Measurements from ENCODE around the gene MPL.

The MPL gene

DNA sequence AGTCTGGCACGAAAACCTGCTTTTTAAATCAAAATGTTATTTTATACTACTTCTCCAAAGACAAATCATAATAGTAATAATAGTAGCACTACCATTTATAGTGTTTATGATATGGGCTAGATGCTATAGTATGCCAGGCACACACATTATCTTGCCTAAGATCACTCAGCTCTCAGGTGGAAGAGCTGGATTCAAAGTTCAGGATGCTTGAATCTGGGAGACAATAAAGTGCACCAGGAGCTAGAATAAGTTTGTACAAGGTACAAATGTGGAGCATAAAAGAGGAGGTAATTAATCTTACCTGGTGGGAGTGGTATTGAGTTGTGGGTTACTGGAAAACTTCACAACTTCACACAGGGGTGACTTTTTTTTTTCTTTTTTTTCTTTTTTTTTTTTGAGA, 40.2 kb downstream of the MPL start:
- peaks cover 1% of the 10 kb centered on the region; the same call in 1 of the 2 replicates for H3K4me1 ChIP-seq (ENCODE audit: control insufficient read depth, insufficient read depth, low read length)
- no peak overlapping the region for H3K27ac ChIP-seq (ENCODE audit: low read length)
- H3K4me3 ChIP-seq (ENCODE audit: low read length), result no peak overlapping the region
- no peaks in the 10 kb centered on the region for H3K27me3 ChIP-seq (ENCODE audit: control insufficient read depth, insufficient read depth, low read length)
- no peak for DNase-seq (ENCODE audit: low read depth, low spot score)
- no peaks in the 10 kb centered on the region for H3K9me3 ChIP-seq (ENCODE audit: control insufficient read depth, insufficient read depth, low read length)
- WGBS (ENCODE audit: insufficient coverage, insufficient read length), result no CpG with 5 or more reads among the region's 1 CpG
- no peaks in the 10 kb centered on the region for H3K36me3 ChIP-seq (ENCODE audit: control insufficient read depth, insufficient read depth, low read length)

DNA sequence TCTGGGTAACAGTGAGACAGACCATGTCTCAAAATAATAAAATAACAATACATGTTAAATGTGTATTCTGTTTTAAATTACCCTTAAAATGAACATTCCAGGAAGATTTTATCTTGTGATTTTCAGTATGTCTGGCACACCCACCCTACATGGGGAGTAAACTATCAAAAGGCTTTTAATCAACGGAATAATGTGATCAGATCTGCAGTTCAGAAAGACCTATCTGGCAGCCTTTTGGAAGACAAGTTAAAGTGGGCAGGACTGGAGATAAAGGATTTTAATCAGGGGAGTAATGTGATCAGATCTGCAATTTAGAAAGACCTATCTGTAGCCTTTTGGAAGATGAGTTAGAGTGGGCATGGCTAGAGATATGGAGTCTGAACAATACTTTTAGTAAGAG, 41.9 kb downstream of the MPL start:
- WGBS (ENCODE audit: insufficient coverage, insufficient read length), result no CpG with 5 or more reads among the region's 1 CpG
- no peak for DNase-seq (ENCODE audit: low read depth, low spot score)
- no peak overlapping the region for H3K4me3 ChIP-seq (ENCODE audit: low read length)
- no peak overlapping the region for H3K27ac ChIP-seq (ENCODE audit: low read length)
- peaks cover 3% of the 10 kb centered on the region; the same call in 1 of the 2 replicates for H3K36me3 ChIP-seq (ENCODE audit: control insufficient read depth, insufficient read depth, low read length)
- H3K27me3 ChIP-seq (ENCODE audit: control insufficient read depth, insufficient read depth, low read length), result no peaks in the 10 kb centered on the region
- H3K9me3 ChIP-seq (ENCODE audit: control insufficient read depth, insufficient read depth, low read length), result no peaks in the 10 kb centered on the region
- peaks cover 1% of the 10 kb centered on the region; the same call in 1 of the 2 replicates for H3K4me1 ChIP-seq (ENCODE audit: control insufficient read depth, insufficient read depth, low read length)

DNA sequence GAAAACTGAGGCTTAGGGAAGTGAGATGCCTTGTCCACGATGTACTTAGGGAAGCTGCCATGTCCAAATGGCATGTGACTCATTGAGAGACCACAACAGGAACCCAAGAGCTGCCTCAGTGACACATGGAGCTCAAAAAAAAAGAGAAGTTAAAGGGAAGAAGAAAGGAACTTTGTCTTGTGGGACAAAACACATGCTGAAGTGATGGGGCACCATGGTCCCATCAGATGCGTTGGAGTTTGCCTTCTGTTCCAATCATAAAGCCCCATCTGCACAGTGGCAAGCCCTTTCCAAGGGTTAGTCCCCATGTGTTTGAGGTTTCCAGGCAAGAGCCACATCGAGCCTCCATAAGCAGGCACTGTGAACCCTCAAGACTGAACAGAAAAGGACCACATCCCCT, 44.0 kb downstream of the MPL start:
- H3K27me3 ChIP-seq (ENCODE audit: control insufficient read depth, insufficient read depth, low read length), result no peaks in the 10 kb centered on the region
- H3K9me3 ChIP-seq (ENCODE audit: control insufficient read depth, insufficient read depth, low read length), result no peaks in the 10 kb centered on the region
- H3K4me3 ChIP-seq (ENCODE audit: low read length), result no peak overlapping the region
- no peak for DNase-seq (ENCODE audit: low read depth, low spot score)
- H3K27ac ChIP-seq (ENCODE audit: low read length), result no peak overlapping the region
- peaks cover 1% of the 10 kb centered on the region; the same call in 1 of the 2 replicates for H3K4me1 ChIP-seq (ENCODE audit: control insufficient read depth, insufficient read depth, low read length)
- H3K36me3 ChIP-seq (ENCODE audit: control insufficient read depth, insufficient read depth, low read length), result peaks cover 18% of the 10 kb centered on the region; the same call in 1 of the 2 replicates
- WGBS (ENCODE audit: insufficient coverage, insufficient read length), result no CpG with 5 or more reads among the region's 3 CpGs

DNA sequence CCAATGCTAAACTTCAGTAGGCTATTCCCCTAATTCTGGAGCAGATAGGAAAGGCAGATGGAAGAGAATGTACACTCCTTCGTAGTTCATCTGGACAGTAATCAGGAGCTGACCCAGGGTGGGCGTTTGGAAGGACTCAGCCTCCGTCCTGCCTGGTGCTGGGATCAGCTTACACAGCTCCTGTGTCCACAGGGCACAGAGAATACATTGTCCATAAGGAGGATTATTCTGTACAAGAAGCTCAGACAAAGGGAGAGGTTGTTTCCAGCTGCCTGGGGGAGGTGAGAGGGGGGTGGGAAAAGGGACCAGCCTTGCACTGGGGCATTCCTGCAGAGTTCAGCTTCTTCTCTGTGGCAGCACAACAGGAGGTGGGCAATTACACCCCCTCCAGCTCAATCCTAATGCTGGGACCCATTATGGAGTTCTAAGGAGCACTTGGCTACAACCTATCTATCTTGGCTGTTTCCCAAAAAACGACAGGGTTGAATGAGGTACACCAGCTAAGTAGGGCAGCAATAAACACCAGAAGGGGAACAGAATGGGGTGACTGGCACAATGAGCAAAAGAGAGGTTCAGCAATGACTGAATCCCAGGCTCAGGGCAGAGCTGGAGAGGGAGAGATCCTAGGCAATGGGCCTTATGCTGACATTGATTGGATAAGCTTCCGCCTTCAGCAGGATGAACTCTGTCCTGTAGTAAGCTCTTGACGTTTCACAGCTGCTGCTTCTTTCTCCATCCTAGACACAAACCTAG, 44.6 kb downstream of the MPL start:
- no peaks in the 10 kb centered on the region for H3K27me3 ChIP-seq (ENCODE audit: control insufficient read depth, insufficient read depth, low read length)
- WGBS (ENCODE audit: insufficient coverage, insufficient read length), result no CpG with 5 or more reads among the region's 6 CpGs
- no peak overlapping the region for H3K4me3 ChIP-seq (ENCODE audit: low read length)
- H3K9me3 ChIP-seq (ENCODE audit: control insufficient read depth, insufficient read depth, low read length), result no peaks in the 10 kb centered on the region
- peaks cover 1% of the 10 kb centered on the region; the same call in 1 of the 2 replicates for H3K4me1 ChIP-seq (ENCODE audit: control insufficient read depth, insufficient read depth, low read length)
- no peak for DNase-seq (ENCODE audit: low read depth, low spot score)
- peaks cover 20% of the 10 kb centered on the region; the same call in 1 of the 2 replicates for H3K36me3 ChIP-seq (ENCODE audit: control insufficient read depth, insufficient read depth, low read length)
- H3K27ac ChIP-seq (ENCODE audit: low read length), result no peak overlapping the region

DNA sequence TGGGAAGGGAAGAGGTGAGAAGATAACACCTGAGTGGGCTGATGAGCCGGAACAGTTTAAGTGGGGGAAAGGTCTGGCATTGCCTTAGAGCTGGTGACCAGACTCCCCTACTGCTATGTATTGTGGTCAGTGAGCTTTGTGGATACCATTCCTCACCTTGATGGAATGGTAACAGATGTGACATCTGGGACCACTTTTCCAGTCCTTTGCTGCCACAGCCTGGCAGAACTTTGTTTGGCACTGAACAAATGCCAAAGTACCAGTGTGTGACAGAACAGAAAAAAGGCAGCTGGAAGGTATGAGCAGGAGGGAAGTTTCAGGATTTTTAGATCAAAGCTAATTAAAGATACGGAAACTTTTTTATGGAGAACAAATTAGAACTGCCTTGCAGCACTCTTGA, 45.8 kb downstream of the MPL start:
- WGBS (ENCODE audit: insufficient coverage, insufficient read length), result no CpG with 5 or more reads among the region's 2 CpGs
- DNase-seq (ENCODE audit: low read depth, low spot score), result no peak
- Histone ChIP-seq H3K36me3 (ENCODE audit: control insufficient read depth, insufficient read depth, low read length) (peaks cover 20% of the 10 kb centered on the region; the same call in 1 of the 2 replicates), H3K27ac (ENCODE audit: low read length) (no peak overlapping the region), H3K9me3 (ENCODE audit: control insufficient read depth, insufficient read depth, low read length) (no peaks in the 10 kb centered on the region), H3K27me3 (ENCODE audit: control insufficient read depth, insufficient read depth, low read length) (no peaks in the 10 kb centered on the region), H3K4me1 (ENCODE audit: control insufficient read depth, insufficient read depth, low read length) (no peaks in the 10 kb centered on the region; the same call in 1 of the 2 replicates), H3K4me3 (ENCODE audit: low read length) (no peak overlapping the region)

DNA sequence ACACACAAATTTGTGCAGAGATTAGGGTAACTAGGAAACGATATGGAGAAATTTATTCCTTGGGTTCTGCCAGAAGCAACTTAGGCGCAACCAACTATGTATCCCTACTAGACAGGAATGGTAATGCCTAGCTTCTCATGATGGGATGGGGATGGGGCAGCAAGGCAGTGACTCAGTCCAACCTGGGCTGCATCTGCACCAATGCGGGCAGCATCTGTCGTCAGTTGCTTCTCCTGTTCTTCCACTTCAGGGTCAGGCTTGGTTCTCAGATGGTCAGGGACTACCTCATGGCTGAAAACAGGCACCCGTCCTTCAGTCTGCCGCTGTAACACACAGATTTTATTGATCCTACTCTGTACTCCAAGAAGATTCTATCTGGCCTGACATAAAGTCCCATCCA, 49.1 kb downstream of the MPL start:
- DNase-seq (ENCODE audit: low read depth, low spot score), result no peak
- no peaks in the 10 kb centered on the region for H3K27me3 ChIP-seq (ENCODE audit: control insufficient read depth, insufficient read depth, low read length)
- H3K4me3 ChIP-seq (ENCODE audit: low read length), result no peak overlapping the region
- no peaks in the 10 kb centered on the region for H3K9me3 ChIP-seq (ENCODE audit: control insufficient read depth, insufficient read depth, low read length)
- peaks cover 20% of the 10 kb centered on the region; the same call in 1 of the 2 replicates for H3K36me3 ChIP-seq (ENCODE audit: control insufficient read depth, insufficient read depth, low read length)
- WGBS (ENCODE audit: insufficient coverage, insufficient read length), result no CpG with 5 or more reads among the region's 6 CpGs
- H3K4me1 ChIP-seq (ENCODE audit: control insufficient read depth, insufficient read depth, low read length), result no peaks in the 10 kb centered on the region
- H3K27ac ChIP-seq (ENCODE audit: low read length), result no peak overlapping the region

DNA sequence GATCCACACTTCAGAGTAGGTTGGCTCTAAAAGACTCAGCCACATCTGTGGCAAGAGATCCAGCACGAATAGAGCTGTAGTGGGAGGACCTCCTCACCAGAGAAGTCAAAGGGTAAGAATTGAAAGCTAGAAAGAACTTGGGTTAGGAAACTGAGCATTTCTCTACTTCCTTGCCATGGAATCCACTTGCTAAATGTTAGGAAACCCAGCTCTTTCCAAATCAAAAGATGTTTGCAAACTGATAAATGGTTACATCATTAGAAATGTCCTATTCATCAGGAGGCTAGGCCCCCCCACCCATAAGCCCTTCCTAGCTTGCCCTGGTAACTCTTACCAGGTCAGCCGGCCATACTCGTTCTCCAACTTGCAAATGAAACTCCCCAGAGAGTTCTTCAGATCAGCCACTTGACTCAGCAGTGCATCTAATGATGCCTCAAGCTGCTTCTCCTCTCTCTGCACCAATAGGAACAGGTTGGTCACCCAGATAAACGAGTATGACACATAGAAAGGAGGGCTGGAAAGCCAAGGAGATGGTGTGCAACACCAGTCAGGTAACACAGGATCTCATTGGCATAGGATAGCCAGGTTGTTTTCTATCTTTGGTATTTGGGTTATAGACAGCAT, 50.5 kb downstream of the MPL start:
- Histone ChIP-seq H3K9me3 (ENCODE audit: control insufficient read depth, insufficient read depth, low read length) (no peaks in the 10 kb centered on the region), H3K4me1 (ENCODE audit: control insufficient read depth, insufficient read depth, low read length) (no peaks in the 10 kb centered on the region), H3K27me3 (ENCODE audit: control insufficient read depth, insufficient read depth, low read length) (no peaks in the 10 kb centered on the region), H3K36me3 (ENCODE audit: control insufficient read depth, insufficient read depth, low read length) (peaks cover 20% of the 10 kb centered on the region; the same call in 1 of the 2 replicates), H3K27ac (ENCODE audit: low read length) (no peak overlapping the region), H3K4me3 (ENCODE audit: low read length) (no peak overlapping the region)
- DNase-seq (ENCODE audit: low read depth, low spot score), result no peak
- no CpG with 5 or more reads among the region's 4 CpGs for WGBS (ENCODE audit: insufficient coverage, insufficient read length)

DNA sequence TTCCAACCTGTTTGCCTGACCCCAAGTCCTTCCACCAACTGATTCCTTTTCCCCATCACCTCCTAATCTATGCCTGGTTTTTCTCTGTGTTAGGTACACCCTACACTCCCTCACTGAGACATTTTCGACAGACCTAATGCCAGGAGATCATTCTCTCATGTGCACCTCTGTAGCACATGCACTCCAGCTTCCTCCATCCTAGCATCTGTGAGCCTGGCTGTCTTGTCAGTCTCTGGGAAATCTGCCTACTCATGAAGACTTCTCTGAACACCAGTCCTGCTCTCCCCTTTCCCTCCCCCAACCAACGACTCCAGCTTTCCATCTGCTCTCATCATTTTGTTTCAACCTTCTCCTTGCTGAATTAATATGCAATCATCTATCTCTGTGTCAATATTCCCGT, 51.0 kb downstream of the MPL start:
- H3K27me3 ChIP-seq (ENCODE audit: control insufficient read depth, insufficient read depth, low read length), result no peaks in the 10 kb centered on the region
- no peak overlapping the region for H3K4me3 ChIP-seq (ENCODE audit: low read length)
- no peaks in the 10 kb centered on the region for H3K4me1 ChIP-seq (ENCODE audit: control insufficient read depth, insufficient read depth, low read length)
- WGBS (ENCODE audit: insufficient coverage, insufficient read length), result no CpG with 5 or more reads among the region's 3 CpGs
- no peaks in the 10 kb centered on the region for H3K9me3 ChIP-seq (ENCODE audit: control insufficient read depth, insufficient read depth, low read length)
- H3K27ac ChIP-seq (ENCODE audit: low read length), result no peak overlapping the region
- peaks cover 17% of the 10 kb centered on the region; the same call in 1 of the 2 replicates for H3K36me3 ChIP-seq (ENCODE audit: control insufficient read depth, insufficient read depth, low read length)
- no peak for DNase-seq (ENCODE audit: low read depth, low spot score)

DNA sequence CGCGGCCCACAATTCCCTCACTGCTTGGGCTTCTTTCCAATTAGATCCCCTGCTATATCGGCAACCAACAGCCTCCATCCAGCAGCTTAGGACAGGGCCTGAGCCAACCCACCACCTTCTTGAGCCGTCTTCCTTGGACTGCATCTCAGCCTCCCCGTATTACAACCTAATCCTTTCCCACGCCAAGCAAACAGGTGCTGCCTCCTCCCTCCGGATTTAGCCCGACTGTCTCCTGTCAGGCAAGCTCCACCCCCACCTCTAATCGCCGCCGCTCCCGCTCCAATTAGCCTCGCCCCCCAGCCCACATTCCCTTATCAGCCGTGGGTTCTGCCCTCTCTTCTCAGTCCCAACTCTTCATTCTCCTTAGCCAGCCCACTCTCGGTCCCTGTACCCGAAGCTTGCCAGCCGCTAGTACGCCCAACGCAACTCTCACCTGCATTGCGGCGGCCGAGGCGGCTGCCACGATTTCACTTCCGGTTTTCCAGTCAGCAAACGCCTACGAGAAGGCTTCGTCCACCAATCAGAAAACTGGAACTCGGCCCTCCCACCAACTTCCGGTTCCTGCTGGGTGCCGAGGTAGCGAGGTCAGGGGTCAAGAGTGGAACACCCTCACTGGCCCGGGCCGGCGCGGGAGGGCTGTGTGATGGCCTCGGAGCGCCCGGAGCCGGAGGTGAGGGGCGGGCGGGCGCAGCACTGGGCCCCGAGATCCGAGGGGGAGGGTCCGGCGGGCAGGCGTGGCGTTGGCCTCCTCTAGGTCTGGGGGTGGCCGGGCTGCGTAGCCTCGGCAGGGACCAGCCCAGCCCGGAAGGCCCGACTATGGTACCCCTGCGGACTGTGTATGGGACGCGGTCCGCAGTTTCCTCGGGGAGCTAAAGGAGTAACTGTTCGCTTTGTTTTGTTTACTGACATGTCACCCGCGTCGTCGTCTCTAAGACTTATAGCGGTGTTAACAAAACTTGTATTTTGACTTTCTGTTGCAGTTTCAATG, 52.0 kb downstream of the MPL start, which contains the start of the genes MED8 and SZT2:
Gene MED8 (minus strand): TSS at position 475 of the 988 bp plus-strand sequence. CDS start 36 bp downstream, at position 439.
Gene SZT2 (plus strand): TSS at position 574 of the 988 bp plus-strand sequence. CDS start 70 bp downstream, at position 644.
- Histone ChIP-seq H3K27ac (ENCODE audit: low read length) (no peak within 1 kb of the TSS), H3K4me1 (ENCODE audit: control insufficient read depth, insufficient read depth, low read length) (no peaks in the 10 kb centered on the region), H3K36me3 (ENCODE audit: control insufficient read depth, insufficient read depth, low read length) (peaks cover 17% of the 10 kb centered on the region; the same call in 1 of the 2 replicates), H3K9me3 (ENCODE audit: control insufficient read depth, insufficient read depth, low read length) (no peaks in the 10 kb centered on the region), H3K4me3 (ENCODE audit: low read length) (peak within 1 kb of the TSS; percentile 99), H3K27me3 (ENCODE audit: control insufficient read depth, insufficient read depth, low read length) (no peaks in the 10 kb centered on the region)
- WGBS (ENCODE audit: insufficient coverage, insufficient read length), result no CpG with 5 or more reads among the region's 65 CpGs
- DNase-seq (ENCODE audit: low read depth, low spot score), result peak; percentile 94

DNA sequence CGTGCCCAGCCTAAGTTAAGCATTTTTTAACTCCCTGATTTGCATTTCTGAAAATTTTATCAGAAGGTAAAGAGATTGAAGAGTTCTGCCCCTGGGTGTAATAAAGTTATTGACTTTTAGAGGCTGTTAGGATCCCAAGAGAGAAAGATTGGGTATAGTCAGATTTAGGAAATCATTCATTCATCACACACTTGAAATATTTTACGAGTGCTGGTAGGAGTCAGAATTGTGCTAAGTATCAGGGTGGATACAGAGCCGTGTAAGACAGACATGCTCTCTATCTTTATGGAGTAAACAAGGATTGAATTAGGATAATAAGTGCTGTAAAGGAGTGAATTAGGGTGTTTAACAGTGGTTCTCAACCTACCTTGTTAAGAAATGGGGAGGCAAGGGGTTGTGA, 55.1 kb downstream of the MPL start:
- WGBS (ENCODE audit: insufficient coverage, insufficient read length), result no CpG with 5 or more reads among the region's 3 CpGs
- Histone ChIP-seq H3K9me3 (ENCODE audit: control insufficient read depth, insufficient read depth, low read length) (no peaks in the 10 kb centered on the region), H3K27me3 (ENCODE audit: control insufficient read depth, insufficient read depth, low read length) (no peaks in the 10 kb centered on the region), H3K36me3 (ENCODE audit: control insufficient read depth, insufficient read depth, low read length) (no peaks in the 10 kb centered on the region), H3K4me3 (ENCODE audit: low read length) (no peak overlapping the region), H3K4me1 (ENCODE audit: control insufficient read depth, insufficient read depth, low read length) (no peaks in the 10 kb centered on the region), H3K27ac (ENCODE audit: low read length) (no peak overlapping the region)
- no peak for DNase-seq (ENCODE audit: low read depth, low spot score)
